ENCODE results near the gene JHY.

DNA sequence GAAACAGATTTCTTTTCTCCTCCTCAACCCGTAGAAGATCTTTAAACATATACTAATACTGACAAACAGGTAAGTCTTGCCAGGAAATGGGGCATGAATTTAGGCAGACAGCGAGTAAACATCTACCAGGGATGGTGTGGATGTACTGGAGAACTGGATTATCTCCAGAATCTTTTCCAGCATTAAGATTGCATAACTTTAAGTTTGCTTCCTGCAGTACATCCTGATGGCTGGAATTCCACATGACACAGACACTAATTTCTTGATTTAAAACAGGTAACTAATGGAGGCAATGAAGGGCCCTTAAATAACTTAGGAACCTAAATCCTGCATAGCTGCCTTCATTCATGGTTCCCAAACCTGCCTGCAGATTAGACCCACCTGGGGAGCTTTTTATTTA lies 40.7 kb downstream of the JHY start:
- TF ChIP-seq, protein P1, sequence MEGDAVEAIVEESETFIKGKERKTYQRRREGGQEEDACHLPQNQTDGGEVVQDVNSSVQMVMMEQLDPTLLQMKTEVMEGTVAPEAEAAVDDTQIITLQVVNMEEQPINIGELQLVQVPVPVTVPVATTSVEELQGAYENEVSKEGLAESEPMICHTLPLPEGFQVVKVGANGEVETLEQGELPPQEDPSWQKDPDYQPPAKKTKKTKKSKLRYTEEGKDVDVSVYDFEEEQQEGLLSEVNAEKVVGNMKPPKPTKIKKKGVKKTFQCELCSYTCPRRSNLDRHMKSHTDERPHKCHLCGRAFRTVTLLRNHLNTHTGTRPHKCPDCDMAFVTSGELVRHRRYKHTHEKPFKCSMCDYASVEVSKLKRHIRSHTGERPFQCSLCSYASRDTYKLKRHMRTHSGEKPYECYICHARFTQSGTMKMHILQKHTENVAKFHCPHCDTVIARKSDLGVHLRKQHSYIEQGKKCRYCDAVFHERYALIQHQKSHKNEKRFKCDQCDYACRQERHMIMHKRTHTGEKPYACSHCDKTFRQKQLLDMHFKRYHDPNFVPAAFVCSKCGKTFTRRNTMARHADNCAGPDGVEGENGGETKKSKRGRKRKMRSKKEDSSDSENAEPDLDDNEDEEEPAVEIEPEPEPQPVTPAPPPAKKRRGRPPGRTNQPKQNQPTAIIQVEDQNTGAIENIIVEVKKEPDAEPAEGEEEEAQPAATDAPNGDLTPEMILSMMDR (IDR thresholded peaks at IDR 0.05) = no peak
- TF ChIP-seq, protein P2, sequence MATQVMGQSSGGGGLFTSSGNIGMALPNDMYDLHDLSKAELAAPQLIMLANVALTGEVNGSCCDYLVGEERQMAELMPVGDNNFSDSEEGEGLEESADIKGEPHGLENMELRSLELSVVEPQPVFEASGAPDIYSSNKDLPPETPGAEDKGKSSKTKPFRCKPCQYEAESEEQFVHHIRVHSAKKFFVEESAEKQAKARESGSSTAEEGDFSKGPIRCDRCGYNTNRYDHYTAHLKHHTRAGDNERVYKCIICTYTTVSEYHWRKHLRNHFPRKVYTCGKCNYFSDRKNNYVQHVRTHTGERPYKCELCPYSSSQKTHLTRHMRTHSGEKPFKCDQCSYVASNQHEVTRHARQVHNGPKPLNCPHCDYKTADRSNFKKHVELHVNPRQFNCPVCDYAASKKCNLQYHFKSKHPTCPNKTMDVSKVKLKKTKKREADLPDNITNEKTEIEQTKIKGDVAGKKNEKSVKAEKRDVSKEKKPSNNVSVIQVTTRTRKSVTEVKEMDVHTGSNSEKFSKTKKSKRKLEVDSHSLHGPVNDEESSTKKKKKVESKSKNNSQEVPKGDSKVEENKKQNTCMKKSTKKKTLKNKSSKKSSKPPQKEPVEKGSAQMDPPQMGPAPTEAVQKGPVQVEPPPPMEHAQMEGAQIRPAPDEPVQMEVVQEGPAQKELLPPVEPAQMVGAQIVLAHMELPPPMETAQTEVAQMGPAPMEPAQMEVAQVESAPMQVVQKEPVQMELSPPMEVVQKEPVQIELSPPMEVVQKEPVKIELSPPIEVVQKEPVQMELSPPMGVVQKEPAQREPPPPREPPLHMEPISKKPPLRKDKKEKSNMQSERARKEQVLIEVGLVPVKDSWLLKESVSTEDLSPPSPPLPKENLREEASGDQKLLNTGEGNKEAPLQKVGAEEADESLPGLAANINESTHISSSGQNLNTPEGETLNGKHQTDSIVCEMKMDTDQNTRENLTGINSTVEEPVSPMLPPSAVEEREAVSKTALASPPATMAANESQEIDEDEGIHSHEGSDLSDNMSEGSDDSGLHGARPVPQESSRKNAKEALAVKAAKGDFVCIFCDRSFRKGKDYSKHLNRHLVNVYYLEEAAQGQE (IDR thresholded peaks at IDR 0.05; ENCODE audit: low read depth, low read length) = no peak

Measured in SK-N-SH (cell line).